ENCODE data around the gene TMEM244. TPM values are rescaled to one million over a fixed set of nuclear protein-coding genes. Genes with fewer than 3 reads are reported as not detected.
"Not testable (repeated sequence)": the region's sequence is repeated elsewhere in the genome, so short reads cannot be mapped to it uniquely, and the experiment has no call there.

The TMEM244 gene
- total RNA-seq, 4 donors from 2014 or later = not detected

DNA sequence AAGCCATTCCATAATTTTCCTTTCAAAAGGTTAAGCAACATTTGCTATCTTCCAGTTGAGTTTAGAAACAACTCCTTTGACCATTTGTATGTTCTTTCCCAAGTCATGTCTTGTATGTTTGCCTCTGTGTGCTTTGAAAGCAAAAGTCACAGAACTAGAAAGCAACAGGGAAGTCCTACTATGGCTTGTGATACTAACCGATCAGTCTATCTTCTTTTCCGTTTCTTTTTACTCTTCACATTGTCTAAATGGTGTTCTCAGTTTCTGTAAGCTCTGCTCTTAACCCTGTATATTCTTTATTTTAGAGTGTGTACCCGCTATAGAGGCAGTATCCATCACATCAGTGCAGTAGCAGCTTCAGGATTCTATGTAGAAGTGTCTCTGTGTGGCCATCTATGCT lies 32.9 kb downstream of the TMEM244 start:
- Histone ChIP-seq H3K9me3 (no peaks in the 10 kb centered on the region), H3K27ac (no peak overlapping the region), H3K27me3 (no peaks in the 10 kb centered on the region), H3K4me1 (no peaks in the 10 kb centered on the region), H3K4me3 (no peak overlapping the region), H3K36me3 (no peaks in the 10 kb centered on the region)
- DNase-seq (ENCODE audit: low spot score in 2 of 2) = no peak
- WGBS, 2 donors = 78 to 82% methylated on average over 3 of the region's 3 CpGs
- TF ChIP-seq EP300 (IDR thresholded peaks at IDR 0.05) (no peak), POLR2A (IDR thresholded peaks at IDR 0.05) (no peak)
- TF ChIP-seq, protein P1, sequence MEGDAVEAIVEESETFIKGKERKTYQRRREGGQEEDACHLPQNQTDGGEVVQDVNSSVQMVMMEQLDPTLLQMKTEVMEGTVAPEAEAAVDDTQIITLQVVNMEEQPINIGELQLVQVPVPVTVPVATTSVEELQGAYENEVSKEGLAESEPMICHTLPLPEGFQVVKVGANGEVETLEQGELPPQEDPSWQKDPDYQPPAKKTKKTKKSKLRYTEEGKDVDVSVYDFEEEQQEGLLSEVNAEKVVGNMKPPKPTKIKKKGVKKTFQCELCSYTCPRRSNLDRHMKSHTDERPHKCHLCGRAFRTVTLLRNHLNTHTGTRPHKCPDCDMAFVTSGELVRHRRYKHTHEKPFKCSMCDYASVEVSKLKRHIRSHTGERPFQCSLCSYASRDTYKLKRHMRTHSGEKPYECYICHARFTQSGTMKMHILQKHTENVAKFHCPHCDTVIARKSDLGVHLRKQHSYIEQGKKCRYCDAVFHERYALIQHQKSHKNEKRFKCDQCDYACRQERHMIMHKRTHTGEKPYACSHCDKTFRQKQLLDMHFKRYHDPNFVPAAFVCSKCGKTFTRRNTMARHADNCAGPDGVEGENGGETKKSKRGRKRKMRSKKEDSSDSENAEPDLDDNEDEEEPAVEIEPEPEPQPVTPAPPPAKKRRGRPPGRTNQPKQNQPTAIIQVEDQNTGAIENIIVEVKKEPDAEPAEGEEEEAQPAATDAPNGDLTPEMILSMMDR (IDR thresholded peaks at IDR 0.05) = no peak

DNA sequence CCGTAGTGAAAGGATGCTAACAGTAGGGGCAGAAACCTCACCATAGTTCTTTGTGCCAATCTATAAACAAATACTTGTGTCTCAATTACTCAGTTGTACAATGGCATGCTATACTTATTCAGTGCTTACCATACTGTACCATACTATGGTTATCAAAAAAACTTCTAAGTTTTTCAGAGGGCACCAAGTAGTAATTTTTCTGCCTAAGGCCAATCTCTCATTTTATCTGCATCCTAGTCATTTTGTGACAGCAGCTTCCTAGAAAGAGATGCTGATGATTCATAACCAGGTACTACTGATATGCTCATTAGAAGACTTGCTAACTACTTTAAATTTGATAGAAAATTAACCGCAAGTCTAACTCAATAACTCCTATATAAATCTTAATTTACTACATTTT lies 42.9 kb downstream of the TMEM244 start:
- H3K4me3 ChIP-seq = no peak overlapping the region
- WGBS, 2 donors = 75 to 81% methylated on average over 2 of the region's 2 CpGs
- no peaks in the 10 kb centered on the region for H3K4me1 ChIP-seq
- H3K27ac ChIP-seq = no peak overlapping the region
- TF ChIP-seq, protein P1 (IDR thresholded peaks at IDR 0.05) = no peak
- TF ChIP-seq POLR2A (IDR thresholded peaks at IDR 0.05) (no peak), EP300 (IDR thresholded peaks at IDR 0.05) (no peak)
- no peaks in the 10 kb centered on the region for H3K36me3 ChIP-seq
- DNase-seq (ENCODE audit: low spot score in 2 of 2) = no peak
- no peaks in the 10 kb centered on the region for H3K27me3 ChIP-seq
- no peaks in the 10 kb centered on the region for H3K9me3 ChIP-seq

DNA sequence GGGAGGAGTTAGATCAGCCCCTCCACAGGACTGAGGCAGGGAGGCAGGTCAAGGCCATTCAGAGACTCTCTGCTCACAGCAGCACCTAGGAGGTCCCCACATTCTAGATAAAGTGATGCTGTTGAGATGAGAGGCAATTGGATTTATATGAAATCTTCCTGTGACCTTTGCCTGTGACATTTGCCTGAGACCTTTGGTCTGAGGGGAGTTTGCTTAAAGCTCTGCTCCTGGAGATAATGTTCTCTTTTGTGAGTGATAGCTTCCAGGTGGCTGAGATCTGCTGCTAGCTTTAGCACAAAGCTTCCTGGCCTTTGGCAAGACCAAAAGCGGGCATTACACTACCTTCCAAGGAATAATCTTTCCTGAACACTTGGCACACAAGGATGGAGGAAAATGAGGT lies 43.3 kb downstream of the TMEM244 start:
- TF ChIP-seq POLR2A (IDR thresholded peaks at IDR 0.05) = no peak
- no peak for TF ChIP-seq EP300 (IDR thresholded peaks at IDR 0.05)
- TF ChIP-seq, protein P1 (IDR thresholded peaks at IDR 0.05) = no peak
- WGBS, 2 donors = 82 to 88% methylated on average over 1 of the region's 1 CpG
- Histone ChIP-seq H3K4me1 (no peaks in the 10 kb centered on the region), H3K36me3 (no peaks in the 10 kb centered on the region), H3K4me3 (no peak overlapping the region), H3K27me3 (no peaks in the 10 kb centered on the region), H3K9me3 (no peaks in the 10 kb centered on the region), H3K27ac (no peak overlapping the region)
- no peak for DNase-seq (ENCODE audit: low spot score in 2 of 2)

DNA sequence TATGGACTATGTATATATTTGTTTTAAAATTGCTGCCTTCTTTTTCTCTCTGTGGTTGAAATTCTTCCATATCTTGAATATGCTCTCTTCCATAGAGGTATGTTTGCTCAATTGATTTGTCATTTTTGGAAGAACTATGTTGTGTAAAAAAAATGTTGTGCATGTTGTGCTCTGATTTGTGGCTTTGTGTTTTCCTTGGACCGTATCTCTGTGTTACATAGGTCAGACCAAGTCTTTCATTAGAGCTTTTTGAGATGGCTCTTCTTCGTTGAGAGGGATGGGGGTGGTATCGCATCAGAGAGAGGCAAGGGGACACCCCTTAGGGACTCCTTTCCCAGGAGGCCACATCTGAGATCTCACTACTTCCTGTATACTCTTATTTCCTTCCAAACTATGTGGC lies 43.8 kb downstream of the TMEM244 start:
- Histone ChIP-seq H3K36me3 (no peaks in the 10 kb centered on the region), H3K4me3 (no peak overlapping the region), H3K4me1 (no peaks in the 10 kb centered on the region), H3K9me3 (no peaks in the 10 kb centered on the region), H3K27ac (no peak overlapping the region), H3K27me3 (no peaks in the 10 kb centered on the region)
- 61 to 68% methylated on average over 3 of the region's 3 CpGs for WGBS, 2 donors
- no peak for DNase-seq (ENCODE audit: low spot score in 2 of 2)
- TF ChIP-seq, protein P1 (IDR thresholded peaks at IDR 0.05) = no peak

DNA sequence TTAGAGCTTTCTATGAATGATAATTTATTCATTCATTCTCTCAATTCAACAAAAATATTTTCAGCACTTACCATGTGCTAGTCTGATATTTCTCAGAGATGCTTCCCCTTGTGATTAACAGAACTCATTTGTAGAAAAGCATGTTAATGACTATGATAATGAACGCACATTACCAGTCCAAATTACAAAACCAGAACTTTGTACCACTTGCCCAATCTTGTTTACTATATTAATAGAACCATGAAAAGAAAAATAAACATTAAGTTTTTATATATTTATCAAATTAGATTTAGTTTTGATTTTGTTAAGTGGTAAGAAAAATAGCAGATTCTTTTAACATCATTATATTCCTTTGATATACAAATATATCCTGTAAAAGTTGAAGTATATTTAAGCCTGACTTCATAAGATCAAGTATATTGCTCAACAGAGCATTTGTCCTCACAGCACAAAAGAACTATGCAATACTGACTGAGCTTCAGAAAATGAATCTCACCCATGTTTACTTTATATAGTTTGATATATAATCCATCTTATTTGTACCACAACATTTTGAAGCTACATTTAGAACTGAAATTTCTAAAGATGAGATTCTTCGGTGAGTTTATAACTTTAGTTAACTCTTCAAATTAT lies 48.9 kb downstream of the TMEM244 start:
- DNase-seq (ENCODE audit: low spot score in 2 of 2) = no peak
- Histone ChIP-seq H3K4me1 (no peaks in the 10 kb centered on the region), H3K9me3 (no peaks in the 10 kb centered on the region), H3K4me3 (no peak overlapping the region), H3K36me3 (no peaks in the 10 kb centered on the region), H3K27me3 (no peaks in the 10 kb centered on the region), H3K27ac (no peak overlapping the region)
- WGBS, 2 donors = 84 to 86% methylated on average over 2 of the region's 2 CpGs
- TF ChIP-seq POLR2A (IDR thresholded peaks at IDR 0.05) = no peak

DNA sequence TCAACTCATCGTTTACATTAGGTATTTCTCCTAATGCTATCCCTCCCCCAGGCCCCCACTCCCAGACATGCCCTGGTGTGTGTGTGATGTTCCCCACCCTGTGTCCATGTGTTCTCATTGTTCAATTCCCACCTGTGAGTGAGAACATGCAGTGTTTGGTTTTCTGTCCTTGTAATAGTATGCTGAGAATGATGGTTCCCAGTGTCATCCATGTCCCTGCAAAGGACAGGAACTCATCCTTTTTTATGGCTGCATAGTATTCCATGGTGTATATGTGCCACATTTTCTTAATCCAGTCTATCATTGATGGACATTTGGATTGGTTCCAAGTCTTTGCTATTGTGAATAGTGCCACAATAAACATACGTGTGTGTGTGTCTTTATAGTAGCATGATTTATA lies 54.0 kb downstream of the TMEM244 start:
- not testable (repeated sequence) for H3K36me3 ChIP-seq; H3K4me1 ChIP-seq; DNase-seq (ENCODE audit: low spot score in 2 of 2); H3K27ac ChIP-seq; H3K27me3 ChIP-seq; H3K4me3 ChIP-seq
- 86 to 92% methylated on average over 2 of the region's 2 CpGs for WGBS, 2 donors
- peaks cover 0 to 14% (median 0%) of the 10 kb centered on the region in 4 donors for H3K9me3 ChIP-seq

DNA sequence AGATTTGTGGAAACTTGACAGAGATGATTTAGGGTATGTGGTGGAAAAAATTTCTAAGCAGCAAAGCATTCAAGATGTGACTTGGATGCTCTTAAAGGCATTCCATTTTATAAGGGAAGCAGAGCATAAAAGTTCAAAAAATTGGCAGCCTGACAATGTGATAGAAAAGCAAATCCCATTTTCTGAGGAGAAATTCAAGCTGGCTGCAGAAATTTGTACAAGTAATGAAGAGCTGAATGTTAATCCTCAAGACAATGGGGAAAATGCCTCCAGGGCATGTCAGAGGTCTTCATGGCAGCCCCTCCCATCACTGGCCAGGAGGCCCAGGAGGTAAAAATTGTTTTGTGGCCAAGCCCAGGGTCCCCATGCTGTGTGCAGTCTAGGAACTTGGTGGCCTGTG lies 58.2 kb downstream of the TMEM244 start:
- H3K27me3 ChIP-seq; H3K36me3 ChIP-seq; H3K27ac ChIP-seq; DNase-seq (ENCODE audit: low spot score in 2 of 2); H3K4me3 ChIP-seq; H3K4me1 ChIP-seq: not testable (repeated sequence)
- H3K9me3 ChIP-seq = peaks cover 0 to 14% (median 0%) of the 10 kb centered on the region in 4 donors

Measured in tibial nerve (tissue), 4 donors.